Neural crest cell (in vitro differentiated cells): ENCODE results near the gene ZFYVE28. TPM values are rescaled to one million over a fixed set of nuclear protein-coding genes. Genes with fewer than 3 reads are reported as not detected.
A peak's percentile ranks its signal among the peaks of the same experiment; 100 is the strongest.

Experiments
- DNase-seq: peaks from one replicate; pipeline ENCODE4 v3.0.0; 2021; ENCODE audit warnings: low read depth, mixed read lengths, low spot score
- H3K27ac Mint-ChIP-seq: one replicate; pipeline ENCODE4 v1.8.0; 2021; ENCODE audit warnings: mild to moderate bottlenecking, mixed read lengths; ENCODE audit not compliant: unreplicated experiment
- H3K27me3 Mint-ChIP-seq: 2 replicates; pipeline ENCODE4 v1.8.0; 2021; ENCODE audit warnings: low read depth, mild to moderate bottlenecking, mixed read lengths
- H3K36me3 Mint-ChIP-seq: 2 replicates; pipeline ENCODE4 v1.8.0; 2021; ENCODE audit warnings: low read depth, mild to moderate bottlenecking, mixed read lengths
- H3K4me1 Mint-ChIP-seq: 2 replicates; pipeline ENCODE4 v1.8.0; 2021; ENCODE audit warnings: mixed read lengths
- H3K4me3 Mint-ChIP-seq: one replicate; pipeline ENCODE4 v1.8.0; 2021; ENCODE audit warnings: mild to moderate bottlenecking, mixed read lengths
- H3K9me3 Mint-ChIP-seq: 2 replicates; pipeline ENCODE4 v1.8.0; 2021; ENCODE audit warnings: mixed read lengths
- total RNA-seq: library from RNA; stranded (reverse); gene quantifications from 2 replicates; pipeline ENCODE4 v1.2.1, GENCODE V29; 2021
- TF ChIP-seq, protein P1 (sequence below): fragments of 200-600 bp; sonication (generic); conservative IDR thresholded peaks from 2 replicates; pipeline ENCODE4 v1.5.0; 2021; ENCODE audit warnings: antibody characterized with exemption, mild to moderate bottlenecking

Gene ZFYVE28
- total RNA-seq, 1 donor from 2014 or later: 1.4 TPM

GRCh38 chr4:2423066-2423465, 4.6 kb upstream of the ZFYVE28 start:
- Mint-ChIP-seq H3K27me3 (peaks cover 51% of the 10 kb centered on the region), H3K9me3 (no peaks in the 10 kb centered on the region), H3K36me3 (no peaks in the 10 kb centered on the region), H3K4me3 (no peak overlapping the region), H3K4me1 (peaks cover 6% of the 10 kb centered on the region), H3K27ac (no peak overlapping the region)
- no peak for DNase-seq
- TF ChIP-seq, protein P1, sequence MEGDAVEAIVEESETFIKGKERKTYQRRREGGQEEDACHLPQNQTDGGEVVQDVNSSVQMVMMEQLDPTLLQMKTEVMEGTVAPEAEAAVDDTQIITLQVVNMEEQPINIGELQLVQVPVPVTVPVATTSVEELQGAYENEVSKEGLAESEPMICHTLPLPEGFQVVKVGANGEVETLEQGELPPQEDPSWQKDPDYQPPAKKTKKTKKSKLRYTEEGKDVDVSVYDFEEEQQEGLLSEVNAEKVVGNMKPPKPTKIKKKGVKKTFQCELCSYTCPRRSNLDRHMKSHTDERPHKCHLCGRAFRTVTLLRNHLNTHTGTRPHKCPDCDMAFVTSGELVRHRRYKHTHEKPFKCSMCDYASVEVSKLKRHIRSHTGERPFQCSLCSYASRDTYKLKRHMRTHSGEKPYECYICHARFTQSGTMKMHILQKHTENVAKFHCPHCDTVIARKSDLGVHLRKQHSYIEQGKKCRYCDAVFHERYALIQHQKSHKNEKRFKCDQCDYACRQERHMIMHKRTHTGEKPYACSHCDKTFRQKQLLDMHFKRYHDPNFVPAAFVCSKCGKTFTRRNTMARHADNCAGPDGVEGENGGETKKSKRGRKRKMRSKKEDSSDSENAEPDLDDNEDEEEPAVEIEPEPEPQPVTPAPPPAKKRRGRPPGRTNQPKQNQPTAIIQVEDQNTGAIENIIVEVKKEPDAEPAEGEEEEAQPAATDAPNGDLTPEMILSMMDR: no peak

GRCh38 chr4:2421928-2422327, 3.5 kb upstream of the ZFYVE28 start:
- H3K4me3 Mint-ChIP-seq: no peak overlapping the region
- H3K4me1 Mint-ChIP-seq: peaks cover 6% of the 10 kb centered on the region
- H3K27me3 Mint-ChIP-seq: peaks cover 59% of the 10 kb centered on the region
- no peak overlapping the region for H3K27ac Mint-ChIP-seq
- no peaks in the 10 kb centered on the region for H3K9me3 Mint-ChIP-seq
- TF ChIP-seq, protein P1: no peak
- no peak for DNase-seq
- no peaks in the 10 kb centered on the region for H3K36me3 Mint-ChIP-seq

DNA sequence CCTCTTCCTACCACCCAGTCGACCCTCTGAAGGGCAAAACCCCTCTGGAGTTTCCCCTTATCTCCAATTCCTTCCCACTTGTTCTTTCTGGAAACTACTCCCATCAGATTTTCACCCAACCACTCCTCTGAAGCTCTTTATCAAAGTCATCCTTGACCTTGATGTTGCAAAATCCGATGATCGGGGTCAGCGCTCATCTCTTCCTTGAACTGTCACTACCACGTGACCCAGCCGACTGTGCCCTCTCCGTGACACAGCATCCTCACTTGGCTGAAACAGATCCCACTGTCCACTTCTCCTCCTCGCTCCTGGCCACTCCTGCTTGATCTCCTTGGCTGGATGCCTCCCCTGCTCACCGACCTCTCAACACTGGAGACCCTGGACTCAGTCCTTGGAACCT, 1.4 kb upstream of the ZFYVE28 start:
- Mint-ChIP-seq H3K27me3 (peaks cover 78% of the 10 kb centered on the region), H3K9me3 (no peaks in the 10 kb centered on the region), H3K4me3 (peak overlapping the region; percentile 73), H3K36me3 (no peaks in the 10 kb centered on the region), H3K4me1 (peaks cover 6% of the 10 kb centered on the region), H3K27ac (peak overlapping the region; percentile 1)
- TF ChIP-seq, protein P1: no peak
- no peak for DNase-seq

GRCh38 chr4:2418650-2419571, 466 bp upstream of the ZFYVE28 start, which contains the start of gene CFAP99:
CFAP99 (plus strand) TSS chr4:2418955.
- Mint-ChIP-seq H3K4me1 (peaks cover 6% of the 10 kb centered on the region), H3K27me3 (peaks cover 85% of the 10 kb centered on the region), H3K9me3 (no peaks in the 10 kb centered on the region), H3K4me3 (peak within 1 kb of the TSS; percentile 75), H3K27ac (peak within 1 kb of the TSS; percentile 32), H3K36me3 (no peaks in the 10 kb centered on the region)
- peak; percentile 88 for DNase-seq
- TF ChIP-seq, protein P1: peak; percentile 13

DNA sequence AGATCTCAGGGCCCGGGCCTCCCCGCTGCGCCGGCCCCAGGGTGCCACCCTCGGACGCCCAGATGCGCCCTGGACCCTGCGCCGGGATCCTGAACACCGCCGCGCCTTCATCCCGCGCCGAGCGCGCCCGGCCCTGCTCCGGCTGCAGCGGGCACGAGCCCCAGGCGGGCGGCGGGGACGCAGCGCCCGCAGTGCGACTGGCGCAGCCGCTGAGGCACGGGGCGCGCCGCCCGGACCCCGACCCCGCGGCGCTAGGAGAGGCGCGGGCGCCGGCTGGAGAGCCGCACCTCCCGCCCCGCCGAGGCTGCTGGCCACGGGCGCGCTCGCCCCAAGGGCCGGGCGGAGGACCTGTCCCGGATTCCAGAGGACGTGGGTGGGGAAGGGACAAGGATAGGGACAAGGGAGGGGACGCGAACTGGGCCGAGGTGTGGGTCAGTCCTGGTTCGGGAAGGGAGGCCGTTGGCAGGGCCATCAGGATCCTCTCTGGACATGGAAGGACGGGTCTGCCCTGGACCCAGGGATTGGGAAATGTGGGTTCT, 1.1 kb downstream of the ZFYVE28 start:
- no peaks in the 10 kb centered on the region for H3K36me3 Mint-ChIP-seq
- TF ChIP-seq, protein P1: no peak
- H3K9me3 Mint-ChIP-seq: no peaks in the 10 kb centered on the region
- peak overlapping the region; percentile 75 for H3K4me3 Mint-ChIP-seq
- H3K27me3 Mint-ChIP-seq: peaks cover 91% of the 10 kb centered on the region
- H3K27ac Mint-ChIP-seq: no peak overlapping the region
- no peak for DNase-seq
- peaks cover 16% of the 10 kb centered on the region for H3K4me1 Mint-ChIP-seq
